ENCODE data around the gene TAF15.
A peak's percentile ranks its signal among the peaks of the same experiment; 100 is the strongest.

Gene TAF15

GRCh38 chr17:35808962-35809854, at the start of gene TAF15:
Gene TAF15, plus strand, starts transcription at chr17:35809484. Its CDS starts 86 bp downstream, at chr17:35809570.
- DNase-seq (ENCODE audit: low read depth), result peak; percentile 92

- no peak for DNase-seq (ENCODE audit: low read depth)
Measured at GRCh38 chr17:35760587-35760986, 48.7 kb upstream of the TAF15 start, which contains the start of gene C17orf50. Gene C17orf50, plus strand, starts transcription at chr17:35760887. Its CDS starts 55 bp downstream, at chr17:35760942.

- no peak for DNase-seq (ENCODE audit: low read depth)
Measured at GRCh38 chr17:35761601-35762000, 47.7 kb upstream of the TAF15 start.

GRCh38 chr17:35763767-35764122, 45.5 kb upstream of the TAF15 start:
- no peak for DNase-seq (ENCODE audit: low read depth)

- DNase-seq (ENCODE audit: low read depth), result peak; percentile 82
Measured at GRCh38 chr17:35764123-35764991, 44.9 kb upstream of the TAF15 start.

GRCh38 chr17:35765086-35765710, 44.1 kb upstream of the TAF15 start:
- DNase-seq (ENCODE audit: low read depth), result no peak

- no peak for DNase-seq (ENCODE audit: low read depth)
Measured at GRCh38 chr17:35765756-35766488, 43.4 kb upstream of the TAF15 start.

GRCh38 chr17:35766489-35766877, 42.8 kb upstream of the TAF15 start:
- DNase-seq (ENCODE audit: low read depth), result no peak

GRCh38 chr17:35766903-35767510, 42.3 kb upstream of the TAF15 start:
- no peak for DNase-seq (ENCODE audit: low read depth)

- DNase-seq (ENCODE audit: low read depth), result no peak
Measured at GRCh38 chr17:35768797-35769196, 40.5 kb upstream of the TAF15 start.

GRCh38 chr17:35769895-35770486, 39.3 kb upstream of the TAF15 start:
- DNase-seq (ENCODE audit: low read depth), result no peak

GRCh38 chr17:35773129-35773528, 36.2 kb upstream of the TAF15 start:
- DNase-seq (ENCODE audit: low read depth), result no peak

GRCh38 chr17:35773679-35774425, 35.4 kb upstream of the TAF15 start:
- DNase-seq (ENCODE audit: low read depth), result no peak

- DNase-seq (ENCODE audit: low read depth), result no peak
Measured at GRCh38 chr17:35774499-35774898, 34.8 kb upstream of the TAF15 start.

GRCh38 chr17:35775039-35775438, 34.2 kb upstream of the TAF15 start:
- DNase-seq (ENCODE audit: low read depth), result no peak

GRCh38 chr17:35775583-35775982, 33.7 kb upstream of the TAF15 start:
- no peak for DNase-seq (ENCODE audit: low read depth)

- no peak for DNase-seq (ENCODE audit: low read depth)
Measured at GRCh38 chr17:35778641-35779196, 30.6 kb upstream of the TAF15 start.

- DNase-seq (ENCODE audit: low read depth), result no peak
Measured at GRCh38 chr17:35780950-35781349, 28.3 kb upstream of the TAF15 start.

- no peak for DNase-seq (ENCODE audit: low read depth)
Measured at GRCh38 chr17:35784895-35785294, 24.4 kb upstream of the TAF15 start.

- DNase-seq (ENCODE audit: low read depth), result no peak
Measured at GRCh38 chr17:35786941-35787432, 22.3 kb upstream of the TAF15 start.
